Measurements from ENCODE around the gene SYP. TPM values are rescaled to one million over a fixed set of nuclear protein-coding genes. Genes with fewer than 3 reads are reported as not detected.

Gene SYP
- total and polyA plus RNA-seq, 2 donors (not counting 3 experiments of a cell fraction or from before 2014, with no cell fraction given), result 0.21 to 0.77 TPM

DNA sequence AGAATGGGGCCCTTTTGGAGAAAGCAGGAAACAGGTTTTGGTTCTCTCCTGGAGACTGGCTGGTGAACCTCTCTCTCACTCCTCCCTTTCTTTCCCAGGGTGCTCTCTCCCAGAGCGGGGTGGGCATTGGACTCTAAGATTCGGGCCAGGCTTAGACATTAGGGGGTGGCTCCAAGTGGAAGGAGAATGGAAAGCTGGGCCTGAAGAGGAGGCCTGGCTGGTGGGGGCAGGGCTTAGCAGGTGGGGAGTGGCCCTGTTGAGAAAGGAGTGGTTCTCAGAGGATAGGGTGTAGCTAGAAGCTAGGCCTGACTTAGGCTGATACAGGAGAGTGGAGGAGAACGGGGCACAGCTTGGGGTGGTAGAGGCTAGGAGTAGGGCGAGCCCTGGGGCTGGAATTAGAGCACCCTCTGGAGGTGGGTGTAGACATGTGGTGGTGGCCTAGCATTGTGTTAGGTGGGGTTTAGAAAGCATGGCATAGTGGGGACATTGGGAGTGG lies 22.6 kb downstream of the SYP start:
- Histone ChIP-seq H3K79me2 (ENCODE audit: control insufficient read depth, insufficient read depth, low read length) (peaks cover 21% of the 10 kb centered on the region), H3K36me3 (ENCODE audit: control insufficient read depth in 2 of 2, extremely low read depth in 1 of 2, insufficient read depth in 2 of 2, low read length in 2 of 2) (peaks cover 0 to 5% of the 10 kb centered on the region in 2 experiments), H3K9me1 (replicated peaks; ENCODE audit: control insufficient read depth, extremely low read depth, insufficient read depth, low read length) (no peaks in the 10 kb centered on the region), H3K27me3 (ENCODE audit: control insufficient read depth in 2 of 2, insufficient read depth in 2 of 2, low read length in 2 of 2) (no peaks in the 10 kb centered on the region), H3K9ac (replicated peaks; ENCODE audit: extremely low read depth, insufficient read depth, low read length) (no peak overlapping the region), H3K4me2 (ENCODE audit: insufficient read depth, low read length) (no peak overlapping the region), H3K4me1 (ENCODE audit: control insufficient read depth, extremely low read depth, insufficient read depth, low read length) (peaks cover 9% of the 10 kb centered on the region), H3K4me3 (replicated peaks in 1 of 3; ENCODE audit: insufficient read depth in 1 of 3, low read depth in 1 of 3, low read length in 3 of 3) (no peak overlapping the region), H4K20me1 (replicated peaks; ENCODE audit: control insufficient read depth, extremely low read depth, insufficient read depth, low read length) (no peaks in the 10 kb centered on the region), H2AFZ (ENCODE audit: low read depth, low read length) (no peak overlapping the region), H3K9me3 (replicated peaks; ENCODE audit: control insufficient read depth, insufficient read depth, low read length) (no peaks in the 10 kb centered on the region), H3K27ac (ENCODE audit: insufficient read depth, low read depth, low read length) (no peak overlapping the region)
- POLR2A ChIA-PET, result no interaction called here
- TF ChIP-seq POLR2AphosphoS5 (IDR thresholded peaks at IDR 0.05; ENCODE audit: insufficient read depth, low read depth, low read length), result no peak
- TF ChIP-seq EZH2 (IDR thresholded peaks at IDR 0.05; ENCODE audit: borderline replicate concordance, low read depth, low read length, severe bottlenecking), result no peak
- TF ChIP-seq POLR2A (IDR thresholded peaks at IDR 0.05; ENCODE audit: low read depth, low read length), result no peak
- TF ChIP-seq GATA2 (IDR thresholded peaks at IDR 0.05; ENCODE audit: insufficient read depth, insufficient read length, low read depth, low read length), result no peak
- no peak for TF ChIP-seq CTCF (IDR thresholded peaks at IDR 0.05; ENCODE audit: extremely low read depth in 1 of 2, insufficient read depth in 1 of 2, low read depth in 1 of 2, low read length in 2 of 2)
- TF ChIP-seq FOS (IDR thresholded peaks at IDR 0.05; ENCODE audit: borderline replicate concordance, insufficient read depth, low read length), result no peak
- no peak for TF ChIP-seq JUN (IDR thresholded peaks at IDR 0.05; ENCODE audit: borderline replicate concordance, insufficient read depth, insufficient read length, low read depth)
- DNase-seq (ENCODE audit: low read depth, low spot score), result no peak
- FAIRE-seq, result peak; percentile 21
- CTCF ChIA-PET, result no interaction called here
- dilution Hi-C loops (cut with MboI; ENCODE audit: extremely low pct_ligation_motif_present, low sequenced_read_pairs) (no loop called here), intact Hi-C loops (cut with micrococcal nuclease) (no loop called here)
- no TSS peak for BruUV-seq (replicated peaks)
